GM23338 (cell line): ENCODE results near the gene TEKT3. TPM values are rescaled to one million over a fixed set of nuclear protein-coding genes. Genes with fewer than 3 reads are reported as not detected.

ENCODE experiments used
- ATAC-seq: fragments of 200-7000 bp; cut with Tn5 transposase; 3 replicates; pipeline ENCODE4 v1.9.1; 2020
- DNase-seq: peaks from one replicate; pipeline ENCODE4 v3.0.0-alpha.2; 2015; ENCODE audit warnings: low spot score
- H2AFZ ChIP-seq: fragments of 200-600 bp; sonication (generic); 2 replicates; pipeline ENCODE4 v1.8.0; 2016; ENCODE audit warnings: antibody characterized with exemption, mild to moderate bottlenecking, moderate library complexity
- H3F3A ChIP-seq: fragments of 200-600 bp; sonication (generic); replicated peaks from 2 replicates; pipeline ENCODE4 v1.8.0; 2017; ENCODE audit warnings: antibody characterized with exemption, mixed run types, low read depth
- H3K27ac ChIP-seq: fragments of 200-600 bp; sonication (generic); 2 replicates; pipeline ENCODE4 v1.6.1; 2016; ENCODE audit warnings: low read depth
- H3K27me3 ChIP-seq: fragments of 200-600 bp; sonication (generic); 2 replicates; pipeline ENCODE4 v1.8.0; 2016; ENCODE audit warnings: mild to moderate bottlenecking, mixed run types, moderate library complexity; ENCODE audit not compliant: insufficient read depth
- H3K36me3 ChIP-seq: fragments of 200-600 bp; sonication (generic); 2 replicates; pipeline ENCODE4 v1.8.0; 2016; ENCODE audit warnings: mild to moderate bottlenecking; ENCODE audit not compliant: insufficient read depth
- H3K4me1 ChIP-seq: fragments of 200-600 bp; sonication (generic); 2 replicates; pipeline ENCODE4 v1.8.0; 2016; ENCODE audit warnings: mild to moderate bottlenecking, moderate library complexity; ENCODE audit not compliant: insufficient read depth
- H3K4me2 ChIP-seq: fragments of 200-600 bp; sonication (generic); 2 replicates; pipeline ENCODE4 v1.7.1; 2017; ENCODE audit warnings: mixed run types
- H3K4me3 ChIP-seq: fragments of 200-600 bp; sonication (generic); 2 replicates; pipeline ENCODE4 v1.6.1; 2016; ENCODE audit warnings: mixed run types
- H3K79me2 ChIP-seq: fragments of 200-600 bp; sonication (generic); replicated peaks from 2 replicates; pipeline ENCODE4 v1.8.0; 2017; ENCODE audit warnings: mild to moderate bottlenecking; ENCODE audit not compliant: insufficient read depth
- H3K9me2 ChIP-seq: fragments of 200-600 bp; sonication (generic); 2 replicates; pipeline ENCODE4 v1.8.0; 2017; ENCODE audit not compliant: insufficient read depth
- H4K20me1 ChIP-seq: fragments of 200-600 bp; sonication (generic); replicated peaks from 2 replicates; pipeline ENCODE4 v1.8.0; 2017; ENCODE audit warnings: mild to moderate bottlenecking; ENCODE audit not compliant: insufficient read depth
- H3K27ac Mint-ChIP-seq: 2 replicates; pipeline ENCODE4 v1.8.0; 2020; ENCODE audit warnings: inconsistent platforms, mild to moderate bottlenecking, moderate library complexity, mixed read lengths
- H3K27me3 Mint-ChIP-seq: 3 replicates; pipeline ENCODE4 v1.8.0; 2022; ENCODE audit warnings: low read depth, mild to moderate bottlenecking, moderate library complexity, mixed read lengths, inconsistent platforms; ENCODE audit not compliant: insufficient read depth, poor library complexity
- H3K36me3 Mint-ChIP-seq: 3 replicates; pipeline ENCODE4 v1.8.0; 2021; ENCODE audit warnings: low read depth, mild to moderate bottlenecking, inconsistent platforms, moderate library complexity, mixed read lengths
- H3K4me1 Mint-ChIP-seq: 3 replicates; pipeline ENCODE4 v1.8.0; 2020; ENCODE audit warnings: mild to moderate bottlenecking, inconsistent platforms, mixed read lengths
- H3K4me3 Mint-ChIP-seq: 3 replicates; pipeline ENCODE4 v1.8.0; 2021; ENCODE audit warnings: moderate library complexity, mild to moderate bottlenecking, inconsistent platforms, mixed read lengths
- H3K9me3 Mint-ChIP-seq: 3 replicates; pipeline ENCODE4 v1.8.0; 2020; ENCODE audit warnings: moderate library complexity, mild to moderate bottlenecking, inconsistent platforms, mixed read lengths
- CREB1 ChIP-seq: fragments of 250-450 bp; sonication (Bioruptor Pico); IDR thresholded peaks from 2 replicates; pipeline ENCODE4 v1.5.0; 2020; ENCODE audit warnings: low read depth, mild to moderate bottlenecking, moderate library complexity
- EZH2 ChIP-seq: fragments of 200-600 bp; sonication (generic); IDR thresholded peaks from one replicate; pipeline ENCODE4 v1.8.0; 2017; ENCODE audit warnings: antibody characterized with exemption, mild to moderate bottlenecking, low read depth; ENCODE audit not compliant: unreplicated experiment
- EZH2phosphoT487 ChIP-seq: fragments of 200-600 bp; sonication (generic); IDR thresholded peaks from one replicate; pipeline ENCODE4 v1.8.1; 2018; ENCODE audit warnings: antibody characterized with exemption; ENCODE audit not compliant: unreplicated experiment
- JUNB ChIP-seq: IDR thresholded peaks from one replicate; pipeline ENCODE4 v1.6.1; 2016; ENCODE audit warnings: antibody characterized with exemption; ENCODE audit not compliant: unreplicated experiment
- POLR2AphosphoS5 ChIP-seq: IDR thresholded peaks from 2 replicates; pipeline ENCODE4 v1.6.1; 2016; ENCODE audit warnings: antibody characterized with exemption, low read depth
- STAT1 ChIP-seq: IDR thresholded peaks from one replicate; pipeline ENCODE4 v1.6.1; 2016; ENCODE audit warnings: antibody characterized with exemption; ENCODE audit not compliant: unreplicated experiment
- ZNF331 ChIP-seq: fragments of 250-450 bp; sonication (Bioruptor Pico); IDR thresholded peaks from 2 replicates; pipeline ENCODE4 v1.5.0; 2020; ENCODE audit warnings: low read depth, mild to moderate bottlenecking, moderate library complexity
- polyA plus RNA-seq: library from polyadenylated mRNA; unstranded; fragments of >200 nt; fragmentation: Nextera tagmentation; extraction: Ambion mirVana; gene quantifications from 2 replicates; pipeline ENCODE4 v1.2.1, GENCODE V29; 2016
- total RNA-seq: library from RNA; depleted of rRNA; stranded (reverse); fragments of >200 nt; shearing (Covaris generic); gene quantifications from 2 replicates; pipeline ENCODE4 v1.2.3, GENCODE V29; 2014
- TF ChIP-seq, protein P1 (sequence below), 2 experiments: fragments of 200-600 bp in 1 of 2; sonication (generic) in 1 of 2; conservative IDR thresholded peaks; 2 replicates each; pipeline versions ENCODE4 v1.5.1 to v1.6.1; 2016 to 2017; ENCODE audit warnings: antibody characterized with exemption in 2 of 2, low read depth in 2 of 2, mild to moderate bottlenecking in 2 of 2, moderate library complexity in 1 of 2
- TF ChIP-seq, protein P2 (sequence below): IDR thresholded peaks from 2 replicates; pipeline ENCODE4 v1.6.1; 2016; ENCODE audit warnings: antibody characterized with exemption
- TF ChIP-seq, protein P3 (sequence below): IDR thresholded peaks from one replicate; pipeline ENCODE4 v1.6.1; 2018; ENCODE audit warnings: antibody characterized with exemption; ENCODE audit not compliant: unreplicated experiment

TEKT3 gene
- total and polyA plus RNA-seq, 2 experiments from 2014 or later: 1.6 to 2.0 TPM

DNA sequence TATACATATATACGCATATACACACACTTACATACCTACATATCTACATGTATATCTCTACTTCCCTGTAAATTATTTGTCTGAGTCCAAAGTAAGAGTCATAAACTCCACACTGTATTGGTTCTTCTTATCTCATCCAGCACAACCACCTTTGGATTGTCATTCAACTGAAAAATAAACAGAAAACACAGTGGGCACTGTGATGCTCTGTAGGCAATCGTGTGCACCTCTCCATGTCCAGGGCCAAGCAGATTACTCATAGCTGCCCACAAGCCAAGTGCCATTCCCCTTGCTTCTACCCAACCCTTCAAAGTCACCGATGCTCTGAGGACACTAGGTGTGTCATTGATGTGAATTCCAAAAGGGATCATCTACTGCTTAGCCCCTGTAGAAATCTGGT lies 12.9 kb upstream of the TEKT3 start (continued):
- TF ChIP-seq, protein P1, sequence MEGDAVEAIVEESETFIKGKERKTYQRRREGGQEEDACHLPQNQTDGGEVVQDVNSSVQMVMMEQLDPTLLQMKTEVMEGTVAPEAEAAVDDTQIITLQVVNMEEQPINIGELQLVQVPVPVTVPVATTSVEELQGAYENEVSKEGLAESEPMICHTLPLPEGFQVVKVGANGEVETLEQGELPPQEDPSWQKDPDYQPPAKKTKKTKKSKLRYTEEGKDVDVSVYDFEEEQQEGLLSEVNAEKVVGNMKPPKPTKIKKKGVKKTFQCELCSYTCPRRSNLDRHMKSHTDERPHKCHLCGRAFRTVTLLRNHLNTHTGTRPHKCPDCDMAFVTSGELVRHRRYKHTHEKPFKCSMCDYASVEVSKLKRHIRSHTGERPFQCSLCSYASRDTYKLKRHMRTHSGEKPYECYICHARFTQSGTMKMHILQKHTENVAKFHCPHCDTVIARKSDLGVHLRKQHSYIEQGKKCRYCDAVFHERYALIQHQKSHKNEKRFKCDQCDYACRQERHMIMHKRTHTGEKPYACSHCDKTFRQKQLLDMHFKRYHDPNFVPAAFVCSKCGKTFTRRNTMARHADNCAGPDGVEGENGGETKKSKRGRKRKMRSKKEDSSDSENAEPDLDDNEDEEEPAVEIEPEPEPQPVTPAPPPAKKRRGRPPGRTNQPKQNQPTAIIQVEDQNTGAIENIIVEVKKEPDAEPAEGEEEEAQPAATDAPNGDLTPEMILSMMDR (conservative IDR thresholded peaks at IDR 0.05; ENCODE audit: low read depth in 2 of 2): no peak
- TF ChIP-seq, protein P2, sequence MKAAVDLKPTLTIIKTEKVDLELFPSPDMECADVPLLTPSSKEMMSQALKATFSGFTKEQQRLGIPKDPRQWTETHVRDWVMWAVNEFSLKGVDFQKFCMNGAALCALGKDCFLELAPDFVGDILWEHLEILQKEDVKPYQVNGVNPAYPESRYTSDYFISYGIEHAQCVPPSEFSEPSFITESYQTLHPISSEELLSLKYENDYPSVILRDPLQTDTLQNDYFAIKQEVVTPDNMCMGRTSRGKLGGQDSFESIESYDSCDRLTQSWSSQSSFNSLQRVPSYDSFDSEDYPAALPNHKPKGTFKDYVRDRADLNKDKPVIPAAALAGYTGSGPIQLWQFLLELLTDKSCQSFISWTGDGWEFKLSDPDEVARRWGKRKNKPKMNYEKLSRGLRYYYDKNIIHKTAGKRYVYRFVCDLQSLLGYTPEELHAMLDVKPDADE: no peak
- TF ChIP-seq EZH2phosphoT487: no peak
- no peak for TF ChIP-seq POLR2AphosphoS5

DNA sequence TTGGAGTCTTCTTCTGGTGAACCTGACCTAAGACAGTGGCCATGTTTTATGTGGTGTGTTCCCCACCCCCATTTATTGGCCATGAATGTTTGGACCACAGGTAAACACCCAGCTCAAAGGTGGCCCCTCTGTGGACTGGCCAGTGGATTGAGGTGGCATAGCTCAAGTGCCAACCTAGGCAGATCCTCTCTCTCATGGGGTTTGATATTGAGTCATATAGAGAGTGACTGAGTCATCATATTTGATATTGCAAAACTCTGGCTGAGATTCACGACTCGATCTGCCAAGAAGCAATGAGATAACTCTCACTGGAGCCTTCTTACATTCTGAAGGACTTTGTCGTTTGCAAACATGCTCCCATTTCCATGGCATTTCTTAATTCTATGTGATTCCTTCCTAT lies 10.5 kb upstream of the TEKT3 start:
- Histone ChIP-seq H3F3A (no peaks in the 10 kb centered on the region), H2AFZ (no peak overlapping the region), H3K27me3 (no peaks in the 10 kb centered on the region), H3K4me3 (no peak overlapping the region), H3K4me1 (no peaks in the 10 kb centered on the region), H4K20me1 (no peaks in the 10 kb centered on the region), H3K36me3 (no peaks in the 10 kb centered on the region), H3K79me2 (no peaks in the 10 kb centered on the region), H3K27ac (no peak overlapping the region), H3K9me2 (peaks cover 10% of the 10 kb centered on the region; the same call in 1 of the 2 replicates), H3K4me2 (no peak overlapping the region)
- Mint-ChIP-seq H3K27ac (no peak overlapping the region), H3K36me3 (peaks cover 8% of the 10 kb centered on the region; the same call in 2 of the 3 replicates), H3K4me1 (peaks cover 4% of the 10 kb centered on the region; the same call in 2 of the 3 replicates), H3K27me3 (peaks cover 5% of the 10 kb centered on the region), H3K9me3 (peaks cover 18% of the 10 kb centered on the region), H3K4me3 (no peak overlapping the region)
- TF ChIP-seq STAT1 (no peak), JUNB (no peak), POLR2AphosphoS5 (no peak), CREB1 (no peak), ZNF331 (no peak), EZH2 (no peak), EZH2phosphoT487 (no peak)
- TF ChIP-seq, protein P1 (conservative IDR thresholded peaks at IDR 0.05; ENCODE audit: low read depth in 2 of 2): no peak
- TF ChIP-seq, protein P3, sequence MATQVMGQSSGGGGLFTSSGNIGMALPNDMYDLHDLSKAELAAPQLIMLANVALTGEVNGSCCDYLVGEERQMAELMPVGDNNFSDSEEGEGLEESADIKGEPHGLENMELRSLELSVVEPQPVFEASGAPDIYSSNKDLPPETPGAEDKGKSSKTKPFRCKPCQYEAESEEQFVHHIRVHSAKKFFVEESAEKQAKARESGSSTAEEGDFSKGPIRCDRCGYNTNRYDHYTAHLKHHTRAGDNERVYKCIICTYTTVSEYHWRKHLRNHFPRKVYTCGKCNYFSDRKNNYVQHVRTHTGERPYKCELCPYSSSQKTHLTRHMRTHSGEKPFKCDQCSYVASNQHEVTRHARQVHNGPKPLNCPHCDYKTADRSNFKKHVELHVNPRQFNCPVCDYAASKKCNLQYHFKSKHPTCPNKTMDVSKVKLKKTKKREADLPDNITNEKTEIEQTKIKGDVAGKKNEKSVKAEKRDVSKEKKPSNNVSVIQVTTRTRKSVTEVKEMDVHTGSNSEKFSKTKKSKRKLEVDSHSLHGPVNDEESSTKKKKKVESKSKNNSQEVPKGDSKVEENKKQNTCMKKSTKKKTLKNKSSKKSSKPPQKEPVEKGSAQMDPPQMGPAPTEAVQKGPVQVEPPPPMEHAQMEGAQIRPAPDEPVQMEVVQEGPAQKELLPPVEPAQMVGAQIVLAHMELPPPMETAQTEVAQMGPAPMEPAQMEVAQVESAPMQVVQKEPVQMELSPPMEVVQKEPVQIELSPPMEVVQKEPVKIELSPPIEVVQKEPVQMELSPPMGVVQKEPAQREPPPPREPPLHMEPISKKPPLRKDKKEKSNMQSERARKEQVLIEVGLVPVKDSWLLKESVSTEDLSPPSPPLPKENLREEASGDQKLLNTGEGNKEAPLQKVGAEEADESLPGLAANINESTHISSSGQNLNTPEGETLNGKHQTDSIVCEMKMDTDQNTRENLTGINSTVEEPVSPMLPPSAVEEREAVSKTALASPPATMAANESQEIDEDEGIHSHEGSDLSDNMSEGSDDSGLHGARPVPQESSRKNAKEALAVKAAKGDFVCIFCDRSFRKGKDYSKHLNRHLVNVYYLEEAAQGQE: no peak
- no peak for DNase-seq
- ATAC-seq: no peak
